Small intestine (tissue), 7 donors: ENCODE data around the gene THSD7A. TPM values are rescaled to one million over a fixed set of nuclear protein-coding genes. Genes with fewer than 3 reads are reported as not detected.
A peak's percentile ranks its signal among the peaks of the same experiment; 100 is the strongest.

Source experiments
- DNase-seq, 2 donors: peaks; one replicate each; pipeline versions ENCODE4 v3.0.0 to v3.0.0-alpha.2; 2013
- FAIRE-seq: peaks from 2 replicates; lab custom pipeline; 2012; peaks lifted over from hg19 to GRCh38; lab: Jason Lieb, UNC
- H3K27ac ChIP-seq, 3 donors: one replicate each; pipeline ENCODE4 v1.5.1; 2013; ENCODE audit warnings: low read length in 2 of 3, mild to moderate bottlenecking in 2 of 3, control low read depth in 1 of 3, inconsistent platforms in 1 of 3, low read depth in 1 of 3, moderate library complexity in 1 of 3
- H3K27me3 ChIP-seq, 3 donors: one replicate each; pipeline ENCODE4 v1.6.1; 2013; ENCODE audit warnings: low read length in 3 of 3, inconsistent platforms in 1 of 3; ENCODE audit not compliant: control insufficient read depth in 3 of 3, insufficient read depth in 3 of 3
- H3K36me3 ChIP-seq, 3 donors: one replicate each; pipeline ENCODE4 v1.6.1; 2013; ENCODE audit warnings: low read length in 3 of 3, inconsistent platforms in 1 of 3, low read depth in 1 of 3, mild to moderate bottlenecking in 1 of 3, moderate library complexity in 1 of 3; ENCODE audit not compliant: control insufficient read depth in 3 of 3, insufficient read depth in 2 of 3
- H3K4me1 ChIP-seq, 3 donors: one replicate each; pipeline ENCODE4 v1.6.1; 2013; ENCODE audit warnings: low read length in 2 of 3, inconsistent platforms in 1 of 3, low read depth in 1 of 3, mild to moderate bottlenecking in 1 of 3, moderate library complexity in 1 of 3; ENCODE audit not compliant: control insufficient read depth in 3 of 3, insufficient read depth in 2 of 3
- H3K4me3 ChIP-seq, 3 donors: one replicate each; pipeline ENCODE4 v1.5.1; 2013; ENCODE audit warnings: low read length in 3 of 3, control low read depth in 1 of 3, inconsistent platforms in 1 of 3, low read depth in 1 of 3, mild to moderate bottlenecking in 1 of 3, moderate library complexity in 1 of 3
- H3K9me3 ChIP-seq, 2 donors: one replicate each; pipeline ENCODE4 v1.6.1; 2013; ENCODE audit warnings: low read depth in 1 of 2, low read length in 1 of 2; ENCODE audit not compliant: control insufficient read depth in 2 of 2, insufficient read depth in 1 of 2
- WGBS, 3 donors: extraction: QIAGEN DNeasy Blood & Tissue Kit; methylation state at CpG; one replicate each; pipeline ENCODE4 v1.1.7; 2013; 5-methylcytosine and 5-hydroxymethylcytosine counted together
- polyA plus RNA-seq, 4 donors: library from polyadenylated mRNA; stranded (reverse) in 3 of 4; unstranded in 1 of 4; fragments of 200-250 nt in 3 of 4; fragments of 120-200 nt in 1 of 4; gene quantifications; one replicate each; pipeline versions ENCODE4 v1.2.1 to v1.2.3, GENCODE V29; 2013
- donor health status: healthy with polysubstance abuse.
- donor health status: control.
- donor health status: control.
- donor health status: Bipolar disorder and iron deficiency.
- donor health status: healthy.

The THSD7A gene
- polyA plus RNA-seq, 4 donors: 1.1 to 3.5 TPM; not detected in 2

DNA sequence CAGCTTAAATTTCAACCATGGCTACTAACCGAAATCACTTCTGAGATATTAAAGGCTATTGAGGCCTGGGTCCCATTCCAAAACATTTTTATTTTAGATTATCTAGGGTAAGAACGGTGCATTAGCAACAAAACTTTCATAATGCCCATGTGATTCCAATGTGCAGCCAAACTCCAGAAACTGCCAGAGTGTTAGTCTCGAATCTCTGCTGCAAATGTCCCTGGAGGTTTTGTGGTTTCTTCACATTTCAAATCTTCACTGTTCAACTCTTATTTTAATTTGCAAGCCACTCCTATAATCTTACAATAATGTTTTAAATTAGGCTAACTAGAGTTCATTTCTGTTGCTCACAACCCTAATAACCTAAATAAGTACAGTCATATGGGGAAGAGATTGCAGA lies 501.3 kb downstream of the THSD7A start:
- Histone ChIP-seq H3K36me3 (no peaks in the 10 kb centered on the region), H3K27ac (no peak overlapping the region), H3K9me3 (no peaks in the 10 kb centered on the region), H3K27me3 (no peaks in the 10 kb centered on the region), H3K4me3 (no peak overlapping the region), H3K4me1 (no peaks in the 10 kb centered on the region)
- 79 to 84% (median 82%) methylated on average over 3 of the region's 3 CpGs for WGBS, 3 donors
- no peak for FAIRE-seq
- no peak for DNase-seq

DNA sequence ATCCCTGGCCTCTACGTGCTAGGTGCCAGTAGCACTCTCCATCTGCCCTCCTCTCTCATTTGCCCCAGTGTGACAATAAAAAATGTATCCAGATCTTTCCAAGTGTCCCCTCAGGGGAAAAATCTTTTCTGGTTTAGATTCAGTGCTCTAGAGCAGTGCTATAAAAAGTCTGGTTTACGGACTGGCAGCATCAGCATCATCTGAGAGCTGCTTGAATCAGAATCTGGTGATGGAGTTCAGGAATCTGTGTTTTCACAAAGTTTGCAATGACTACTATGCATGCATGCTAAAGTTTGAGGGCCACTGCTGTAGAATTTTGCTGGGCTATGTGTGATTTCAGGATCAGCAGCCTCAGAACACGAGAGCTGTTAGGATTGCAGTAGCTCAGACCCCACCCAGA lies 501.8 kb downstream of the THSD7A start:
- Histone ChIP-seq H3K27me3 (no peaks in the 10 kb centered on the region), H3K36me3 (no peaks in the 10 kb centered on the region), H3K4me1 (no peaks in the 10 kb centered on the region), H3K4me3 (no peak overlapping the region), H3K9me3 (no peaks in the 10 kb centered on the region), H3K27ac (no peak overlapping the region)
- no peak for FAIRE-seq
- no peak for DNase-seq
- WGBS, 3 donors: 74 to 82% (median 77%) methylated on average over 3 of the region's 3 CpGs

DNA sequence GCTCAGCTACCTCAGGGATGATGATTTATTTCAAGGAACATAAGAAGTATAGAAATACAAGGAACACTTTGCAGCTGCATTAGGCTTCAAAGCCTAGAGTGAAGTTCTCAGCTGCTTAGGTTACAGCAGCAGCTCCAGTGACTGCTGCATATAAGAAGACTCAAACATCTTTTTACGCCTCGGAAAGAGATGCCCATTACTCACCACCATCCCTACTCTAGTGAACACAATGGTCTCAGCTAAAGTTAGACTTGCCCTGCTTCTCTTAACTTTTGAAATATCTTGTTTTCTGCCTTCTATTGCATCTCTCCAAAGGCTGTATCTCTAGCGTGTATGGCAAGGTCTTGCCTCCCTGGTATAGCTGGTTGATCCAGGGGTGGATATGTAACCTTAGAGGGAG lies 502.4 kb downstream of the THSD7A start:
- Histone ChIP-seq H3K36me3 (no peaks in the 10 kb centered on the region), H3K27ac (no peak overlapping the region), H3K4me1 (no peaks in the 10 kb centered on the region), H3K27me3 (no peaks in the 10 kb centered on the region), H3K4me3 (no peak overlapping the region), H3K9me3 (no peaks in the 10 kb centered on the region)
- DNase-seq: no peak
- WGBS, 3 donors: 80 to 87% (median 86%) methylated on average over 3 of the region's 3 CpGs
- no peak for FAIRE-seq

GRCh38 chr7:11328309-11328708 lies 503.7 kb downstream of the THSD7A start:
- 13 to 38% (median 22%) methylated on average over 3 of the region's 3 CpGs for WGBS, 3 donors
- DNase-seq: peak in 1 of 2 donors; percentile 3
- H3K36me3 ChIP-seq: no peaks in the 10 kb centered on the region
- no peak overlapping the region for H3K27ac ChIP-seq
- no peaks in the 10 kb centered on the region for H3K4me1 ChIP-seq
- no peaks in the 10 kb centered on the region for H3K9me3 ChIP-seq
- no peak for FAIRE-seq
- no peaks in the 10 kb centered on the region for H3K27me3 ChIP-seq
- no peak overlapping the region for H3K4me3 ChIP-seq

DNA sequence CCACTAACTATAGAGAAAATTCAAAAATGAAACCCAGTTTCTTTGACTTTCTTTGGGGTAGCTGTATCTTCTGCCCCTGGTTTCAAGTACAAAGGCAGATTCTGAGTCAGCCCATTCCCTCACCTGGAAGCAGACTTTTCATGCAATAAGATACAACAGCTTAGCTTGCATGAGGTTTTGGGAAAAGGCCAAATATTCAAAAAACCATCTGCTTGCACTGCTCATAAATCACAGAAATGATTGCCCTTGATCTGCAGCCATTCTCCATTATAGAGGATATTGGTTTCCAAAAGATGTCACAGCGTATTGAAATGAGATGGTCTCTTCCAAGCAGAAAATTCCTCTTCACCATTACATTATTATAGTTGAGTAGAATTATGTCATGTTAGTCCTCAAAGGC lies 504.4 kb downstream of the THSD7A start:
- no peaks in the 10 kb centered on the region for H3K27me3 ChIP-seq
- WGBS, 3 donors: 90 to 100% (median 93%) methylated on average over 1 of the region's 1 CpG
- no peaks in the 10 kb centered on the region for H3K4me1 ChIP-seq
- DNase-seq (no peak), FAIRE-seq (no peak)
- H3K36me3 ChIP-seq: no peaks in the 10 kb centered on the region
- H3K9me3 ChIP-seq: no peaks in the 10 kb centered on the region
- H3K4me3 ChIP-seq: no peak overlapping the region
- H3K27ac ChIP-seq: no peak overlapping the region
